Mesendoderm (in vitro differentiated cells): Measurements from ENCODE around the gene NAB1.
A peak's percentile ranks its signal among the peaks of the same experiment; 100 is the strongest.
"Not testable (repeated sequence)": the region's sequence is repeated elsewhere in the genome, so short reads cannot be mapped to it uniquely, and the experiment has no call there.

Experiments used
- DNase-seq: peaks from one replicate; pipeline ENCODE4 v3.0.0; 2013
- H2AK5ac ChIP-seq: 2 replicates; pipeline ENCODE4 v1.6.1; 2013; ENCODE audit warnings: low read length, inconsistent platforms
- H2BK120ac ChIP-seq: 2 replicates; pipeline ENCODE4 v1.6.1; 2013; ENCODE audit warnings: low read depth, mild to moderate bottlenecking, low read length, moderate library complexity, mixed read lengths
- H2BK15ac ChIP-seq: replicated peaks from 2 replicates; pipeline ENCODE4 v1.6.1; 2013; ENCODE audit warnings: low read depth, mild to moderate bottlenecking, moderate library complexity
- H2BK5ac ChIP-seq: 2 replicates; pipeline ENCODE4 v1.6.1; 2013; ENCODE audit warnings: low read length, inconsistent platforms
- H3K18ac ChIP-seq: 2 replicates; pipeline ENCODE4 v1.6.1; 2013; ENCODE audit warnings: mild to moderate bottlenecking, low read length, mixed read lengths
- H3K23ac ChIP-seq: one replicate; pipeline ENCODE4 v1.6.1; 2013; ENCODE audit warnings: low read length
- H3K27ac ChIP-seq: 2 replicates; pipeline ENCODE4 v1.5.1; 2013; ENCODE audit warnings: low read depth, mild to moderate bottlenecking, inconsistent platforms, low read length, moderate library complexity
- H3K27me3 ChIP-seq: 2 replicates; pipeline ENCODE4 v1.6.1; 2013; ENCODE audit warnings: low read length, control low read depth, mild to moderate bottlenecking, inconsistent platforms; ENCODE audit not compliant: insufficient read depth, poor library complexity
- H3K36me3 ChIP-seq: 2 replicates; pipeline ENCODE4 v1.6.1; 2013; ENCODE audit warnings: low read length, inconsistent platforms; ENCODE audit not compliant: control insufficient read depth, insufficient read depth
- H3K4ac ChIP-seq: one replicate; pipeline ENCODE4 v1.6.1; 2013; ENCODE audit warnings: low read depth, mild to moderate bottlenecking, low read length, moderate library complexity
- H3K4me1 ChIP-seq: 2 replicates; pipeline ENCODE4 v1.6.1; 2013; ENCODE audit warnings: low read depth, low read length, inconsistent platforms; ENCODE audit not compliant: control insufficient read depth
- H3K4me2 ChIP-seq: 2 replicates; pipeline ENCODE4 v1.6.1; 2013; ENCODE audit warnings: low read length
- H3K4me3 ChIP-seq: 2 replicates; pipeline ENCODE4 v1.5.1; 2013; ENCODE audit warnings: mild to moderate bottlenecking, low read length
- H3K56ac ChIP-seq: one replicate; pipeline ENCODE4 v1.6.1; 2013; ENCODE audit warnings: low read length
- H3K79me1 ChIP-seq: 2 replicates; pipeline ENCODE4 v1.6.1; 2013; ENCODE audit warnings: low read length, inconsistent platforms
- H3K79me2 ChIP-seq: 2 replicates; pipeline ENCODE4 v1.6.1; 2013; ENCODE audit warnings: mild to moderate bottlenecking, low read length; ENCODE audit not compliant: control insufficient read depth, insufficient read depth
- H3K9ac ChIP-seq: 2 replicates; pipeline ENCODE4 v1.6.1; 2013; ENCODE audit warnings: low read length, inconsistent platforms
- H4K5ac ChIP-seq: one replicate; pipeline ENCODE4 v1.6.1; 2013; ENCODE audit warnings: low read length
- H4K8ac ChIP-seq: one replicate; pipeline ENCODE4 v1.6.1; 2013; ENCODE audit warnings: low read depth, mild to moderate bottlenecking, control low read depth, low read length, moderate library complexity
- WGBS: extraction: QIAGEN DNeasy Blood & Tissue Kit; methylation state at CpG from one replicate; pipeline ENCODE4 v1.1.7; 2013; ENCODE audit warnings: low lambda C conversion rate, missing lambda C conversion rate; ENCODE audit not compliant: insufficient coverage; ENCODE audit errors: extremely low coverage; 5-methylcytosine and 5-hydroxymethylcytosine counted together

The NAB1 gene

DNA sequence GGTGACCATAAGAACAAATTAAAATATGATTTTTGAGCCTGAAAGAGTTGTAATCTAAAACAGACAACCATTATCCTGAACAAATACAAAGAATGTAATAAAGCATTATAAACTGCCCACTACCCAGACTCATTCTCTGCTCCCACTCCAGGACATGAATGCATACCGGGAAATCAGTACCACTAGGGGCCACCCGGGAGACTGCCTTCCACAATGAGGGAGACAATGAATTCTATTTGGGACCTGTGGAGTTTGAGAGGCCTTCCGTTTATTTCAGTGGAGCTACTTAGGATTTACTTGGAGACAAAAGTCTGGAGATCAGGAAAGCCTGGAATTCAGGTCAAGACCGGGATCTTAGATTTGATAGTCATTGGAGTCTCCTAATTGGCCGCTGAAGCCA lies 50.0 kb downstream of the NAB1 start:
- Histone ChIP-seq H2AK5ac (no peak overlapping the region), H4K8ac (no peak overlapping the region), H2BK5ac (no peak overlapping the region), H2BK15ac (peak overlapping the region; percentile 96), H3K23ac (no peak overlapping the region), H2BK120ac (no peak overlapping the region), H3K27me3 (no peaks in the 10 kb centered on the region), H3K4me3 (no peak overlapping the region), H3K36me3 (no peaks in the 10 kb centered on the region), H3K79me2 (no peaks in the 10 kb centered on the region), H3K4ac (peak overlapping the region; percentile 16), H3K56ac (peak overlapping the region; percentile 3), H3K9ac (no peak overlapping the region), H3K79me1 (no peaks in the 10 kb centered on the region), H3K27ac (peak overlapping the region; percentile 0), H3K4me1 (peaks cover 9% of the 10 kb centered on the region), H4K5ac (no peak overlapping the region), H3K4me2 (no peak overlapping the region), H3K18ac (peak overlapping the region; percentile 87)
- WGBS, result no CpG with 5 or more reads among the region's 5 CpGs
- peak; percentile 85 for DNase-seq

DNA sequence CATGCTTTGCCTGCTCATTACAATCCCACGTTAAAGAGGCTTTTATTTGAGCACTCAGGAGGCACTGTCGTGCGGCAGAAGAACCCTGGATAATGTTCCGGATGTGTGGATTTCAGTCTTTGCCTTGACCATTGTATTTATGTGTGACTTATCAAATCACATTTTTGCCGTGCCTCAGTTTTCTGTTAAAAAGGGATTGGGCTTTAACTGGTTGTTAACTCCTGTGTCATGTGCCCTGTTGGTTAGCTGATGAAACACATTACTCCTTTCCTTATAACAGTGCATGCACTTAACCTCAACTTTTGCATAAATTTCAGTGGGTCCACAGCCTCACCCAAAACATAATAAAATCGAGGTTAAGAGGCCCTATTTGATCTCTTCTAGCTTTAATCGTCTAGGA lies 52.7 kb downstream of the NAB1 start:
- Histone ChIP-seq H2BK120ac (no peak overlapping the region), H4K5ac (no peak overlapping the region), H3K27me3 (no peaks in the 10 kb centered on the region), H3K36me3 (no peaks in the 10 kb centered on the region), H3K79me1 (no peaks in the 10 kb centered on the region), H3K18ac (no peak overlapping the region), H3K56ac (no peak overlapping the region), H2BK5ac (no peak overlapping the region), H2AK5ac (no peak overlapping the region), H3K4me3 (no peak overlapping the region), H3K9ac (no peak overlapping the region), H3K4me2 (no peak overlapping the region), H3K4me1 (peaks cover 9% of the 10 kb centered on the region), H2BK15ac (peak overlapping the region; percentile 3), H3K79me2 (no peaks in the 10 kb centered on the region), H3K27ac (no peak overlapping the region), H3K23ac (no peak overlapping the region), H3K4ac (no peak overlapping the region), H4K8ac (no peak overlapping the region)
- WGBS, result no CpG with 5 or more reads among the region's 7 CpGs
- DNase-seq, result no peak

DNA sequence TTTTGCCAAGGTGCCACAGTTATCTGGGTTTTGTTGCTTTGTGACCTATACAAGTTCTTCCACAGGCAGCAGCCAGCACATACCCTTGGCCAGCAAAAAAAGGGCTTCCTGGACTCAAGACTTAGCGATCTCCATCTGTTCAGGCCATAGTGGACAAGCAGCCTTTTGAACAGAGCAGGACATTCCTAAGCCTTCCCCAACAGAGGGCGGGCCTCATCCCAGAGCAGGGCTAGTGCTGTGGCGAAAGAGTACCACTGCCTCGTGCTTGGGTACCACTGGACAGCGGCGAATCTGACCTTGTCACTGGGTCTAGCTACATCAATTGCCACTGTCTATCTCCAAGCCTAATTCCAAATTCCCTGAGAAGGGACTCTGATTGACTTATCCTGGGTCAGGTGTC lies 56.4 kb downstream of the NAB1 start:
- Histone ChIP-seq H3K9ac (no peak overlapping the region), H2BK5ac (no peak overlapping the region), H3K56ac (no peak overlapping the region), H2BK15ac (no peak overlapping the region), H3K4ac (no peak overlapping the region), H3K79me1 (no peaks in the 10 kb centered on the region), H3K79me2 (no peaks in the 10 kb centered on the region), H2AK5ac (no peak overlapping the region), H3K36me3 (no peaks in the 10 kb centered on the region), H4K8ac (no peak overlapping the region), H3K18ac (no peak overlapping the region), H3K27me3 (no peaks in the 10 kb centered on the region), H3K23ac (no peak overlapping the region), H3K4me2 (no peak overlapping the region), H3K4me1 (no peaks in the 10 kb centered on the region), H2BK120ac (no peak overlapping the region), H3K4me3 (no peak overlapping the region), H4K5ac (no peak overlapping the region), H3K27ac (no peak overlapping the region)
- WGBS, result no CpG with 5 or more reads among the region's 6 CpGs
- no peak for DNase-seq

DNA sequence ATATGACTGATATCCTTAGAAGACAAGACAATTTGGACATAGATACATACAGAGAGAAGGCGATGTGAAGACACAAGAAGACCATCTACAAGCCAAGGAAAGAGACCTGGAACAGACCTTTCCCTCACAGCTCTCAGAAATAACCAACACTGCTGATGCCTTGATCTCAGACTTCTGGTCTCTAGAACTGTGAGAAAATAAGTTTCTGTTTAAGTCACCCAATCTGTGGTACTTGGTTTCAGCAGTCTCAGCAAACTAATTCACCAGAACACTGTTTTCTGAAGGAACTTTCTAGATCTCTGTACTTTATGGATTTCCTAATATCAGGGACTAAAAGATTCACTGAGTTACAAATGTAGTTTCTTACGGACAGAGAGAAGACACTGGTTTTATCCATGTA lies 58.8 kb downstream of the NAB1 start:
- Histone ChIP-seq H4K8ac (no peak overlapping the region), H3K4me1 (no peaks in the 10 kb centered on the region), H3K79me1 (no peaks in the 10 kb centered on the region), H3K36me3 (no peaks in the 10 kb centered on the region), H3K23ac (no peak overlapping the region), H3K4me3 (no peak overlapping the region), H2BK120ac (no peak overlapping the region), H3K56ac (no peak overlapping the region), H3K4me2 (no peak overlapping the region), H3K9ac (no peak overlapping the region), H3K27me3 (no peaks in the 10 kb centered on the region), H2AK5ac (no peak overlapping the region), H2BK5ac (no peak overlapping the region), H3K4ac (no peak overlapping the region), H2BK15ac (no peak overlapping the region), H4K5ac (no peak overlapping the region), H3K18ac (no peak overlapping the region), H3K27ac (no peak overlapping the region), H3K79me2 (no peaks in the 10 kb centered on the region)
- DNase-seq, result no peak
- WGBS, result no CpG with 5 or more reads among the region's 2 CpGs

DNA sequence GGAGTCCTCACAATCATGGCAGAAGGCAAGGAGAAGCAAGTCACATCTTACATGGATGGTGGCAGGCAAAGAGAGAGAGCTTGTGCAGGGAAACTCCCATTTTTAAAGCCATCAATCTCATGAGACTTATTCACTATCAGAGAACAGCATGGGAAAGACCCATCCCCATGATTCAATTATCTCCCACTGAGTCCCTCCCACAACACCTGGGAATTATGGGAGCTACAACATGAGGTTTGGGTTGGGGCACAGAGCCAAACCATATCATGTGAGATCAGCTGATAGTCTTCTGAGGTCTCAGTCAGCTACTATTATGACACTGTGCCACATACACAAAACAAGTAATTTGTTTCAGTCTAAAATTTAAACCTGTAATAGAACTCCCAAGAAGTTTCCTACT lies 59.8 kb downstream of the NAB1 start:
- H3K23ac ChIP-seq, H3K56ac ChIP-seq, H3K27ac ChIP-seq, H3K79me1 ChIP-seq, H3K4ac ChIP-seq, H2AK5ac ChIP-seq, H3K4me2 ChIP-seq, H3K79me2 ChIP-seq, H4K5ac ChIP-seq, H3K4me1 ChIP-seq, DNase-seq, H2BK15ac ChIP-seq, H4K8ac ChIP-seq, H2BK5ac ChIP-seq, H2BK120ac ChIP-seq, H3K4me3 ChIP-seq, H3K36me3 ChIP-seq, H3K9ac ChIP-seq, H3K18ac ChIP-seq, H3K27me3 ChIP-seq: not testable (repeated sequence)

DNA sequence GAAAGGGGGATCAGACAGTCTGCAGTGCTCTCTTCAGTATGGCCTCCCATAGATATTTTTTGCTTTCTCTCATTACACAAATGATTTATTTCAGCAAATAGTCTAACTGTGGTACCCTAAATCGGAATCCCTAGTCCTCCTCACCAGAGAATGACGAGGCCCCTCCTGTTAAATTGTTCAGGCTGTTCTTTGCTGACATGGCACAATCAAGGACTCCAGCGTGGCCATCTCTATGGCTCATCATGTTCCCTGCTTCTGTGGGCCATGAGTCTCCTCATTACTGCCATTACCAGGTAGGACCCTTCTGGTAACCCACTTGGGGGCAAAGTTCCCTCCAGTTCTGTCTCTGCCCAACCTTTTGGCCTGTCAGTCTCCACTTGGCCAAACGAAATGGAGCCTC lies 62.2 kb downstream of the NAB1 start:
- H3K36me3 ChIP-seq, result no peaks in the 10 kb centered on the region

More for the DNA sequence above, 62.2 kb downstream of the NAB1 start:
- Histone ChIP-seq H2AK5ac (no peak overlapping the region), H3K27me3 (no peaks in the 10 kb centered on the region), H3K9ac (no peak overlapping the region), H3K4me2 (no peak overlapping the region), H2BK5ac (no peak overlapping the region), H4K5ac (no peak overlapping the region), H3K4me3 (no peak overlapping the region), H3K56ac (no peak overlapping the region), H3K4me1 (no peaks in the 10 kb centered on the region), H3K27ac (no peak overlapping the region), H3K79me2 (no peaks in the 10 kb centered on the region), H3K18ac (no peak overlapping the region), H2BK120ac (no peak overlapping the region), H3K4ac (no peak overlapping the region), H4K8ac (no peak overlapping the region), H3K79me1 (no peaks in the 10 kb centered on the region), H2BK15ac (no peak overlapping the region), H3K23ac (no peak overlapping the region)
- no peak for DNase-seq
- WGBS, result no CpG with 5 or more reads among the region's 4 CpGs
